Heart left ventricle (tissue), 16 donors: Measurements from ENCODE around the gene CROCC. TPM values are rescaled to one million over a fixed set of nuclear protein-coding genes. Genes with fewer than 3 reads are reported as not detected.

Experiments
- ATAC-seq, 4 donors: fragments of 200-7000 bp; cut with Tn5 transposase; one replicate each; pipeline ENCODE4 v1.9.1; 2020 to 2022; ENCODE audit warnings: moderate library complexity in 4 of 4, mild to moderate bottlenecking in 3 of 4, moderate number of reproducible peaks in 1 of 4
- DNase-seq, 5 donors: peaks; one replicate each; pipeline ENCODE4 v3.0.0-alpha.2; 2020
- H3K27ac ChIP-seq, 12 donors: fragments of 200-600 bp; sonication (generic) in 4 of 12; one replicate each; pipeline versions ENCODE4 v1.5.0 to v1.8.0; 2016 to 2022; ENCODE audit warnings: mild to moderate bottlenecking in 2 of 12
- H3K27me3 ChIP-seq, 9 donors: fragments of 200-600 bp; sonication (generic) in 2 of 9; one replicate each; pipeline versions ENCODE4 v1.5.1 to v1.8.0; 2016 to 2022; ENCODE audit warnings: mild to moderate bottlenecking in 3 of 9
- H3K36me3 ChIP-seq, 9 donors: fragments of 200-600 bp; sonication (generic) in 2 of 9; one replicate each; pipeline versions ENCODE4 v1.5.0 to v1.8.0; 2018 to 2022; ENCODE audit warnings: mild to moderate bottlenecking in 2 of 9
- H3K4me1 ChIP-seq, 12 donors: fragments of 200-600 bp; sonication (generic) in 4 of 12; one replicate each; pipeline versions ENCODE4 v1.5.0 to v1.8.0; 2016 to 2022; ENCODE audit warnings: mild to moderate bottlenecking in 3 of 12
- H3K4me3 ChIP-seq, 12 donors: fragments of 200-600 bp; sonication (generic) in 4 of 12; one replicate each; pipeline versions ENCODE4 v1.5.0 to v1.8.0; 2017 to 2022; ENCODE audit warnings: mild to moderate bottlenecking in 9 of 12, moderate library complexity in 4 of 12
- H3K9me3 ChIP-seq, 12 donors: fragments of 200-600 bp; sonication (generic) in 4 of 12; one replicate each; pipeline versions ENCODE4 v1.5.0 to v1.8.0; 2016 to 2022; ENCODE audit warnings: mild to moderate bottlenecking in 1 of 12
- CTCF ChIP-seq, 12 donors: fragments of 200-600 bp; sonication (generic) in 4 of 12; IDR thresholded peaks; one replicate each; pipeline versions ENCODE4 v1.5.0 to v1.8.0; 2018 to 2022; ENCODE audit warnings: antibody characterized with exemption in 12 of 12, mild to moderate bottlenecking in 5 of 12
- POLR2A ChIP-seq, 2 donors: fragments of 450-650 bp; IDR thresholded peaks; one replicate each; pipeline ENCODE4 v1.6.1; 2017; ENCODE audit warnings: antibody characterized with exemption in 2 of 2, mild to moderate bottlenecking in 2 of 2, moderate library complexity in 2 of 2
- WGBS, 4 donors: extraction: QIAGEN DNeasy Blood & Tissue Kit in 2 of 4; methylation state at CpG; one replicate each; pipeline versions ENCODE4 v1.1.5 to v1.1.7; 2013 to 2018; 5-methylcytosine and 5-hydroxymethylcytosine counted together
- intact Hi-C, 10 donors: fragments of 100-400 bp; cut with DNase I; formaldehyde crosslinking; loops; one replicate each; pipeline versions ENCODE4 v1.11.1 to v1.14.2; 2022
- polyA plus RNA-seq, 2 donors: library from polyadenylated mRNA; stranded (reverse); fragments of 200-250 nt; gene quantifications; one replicate each; pipeline ENCODE4 v1.2.3, GENCODE V29; 2013
- total RNA-seq, 9 donors: library from RNA; depleted of rRNA in 2 of 9; stranded (reverse); fragments of >200 nt in 2 of 9; fragmentation: NEBNext Ultra II Directional in 3 of 9; extraction: Animal tissue kit (Norgen Biotek cat#: 25700) in 3 of 9; gene quantifications; one replicate each; pipeline versions ENCODE4 v1.1.0 to v1.2.4, GENCODE V29; 2016 to 2023
- donor health status: ischemic (EF 13 %, LVEDD 7.1; RV severe dilation, severe dysfunction).
- donor health status: healthy with polysubstance abuse.
- donor health status: DM: no; HTN: yes; CAD: no.
- donor health status: DM: no; HTN: no; CAD: no.
- donor health status: ischemic (EF 25% LVEDD 6.9; RV normal size, moderate dysfunction).
- donor health status: ischemic (EF 25% LVEDD 5.7; RV mildly dilated, moderate dysfunction).
- donor health status: healthy.
- donor health status: DM: yes; HTN: yes; CAD: no.
- donor health status: ischemic (EF 35%, LVEDD 5.7; RV mildly dilated, moderate dysfunction).
- donor health status: nonischemic (EF 11% LVEDD 7.7; RV severe dilation, severe dysfunction).
- donor health status: DM: yes; HTN: yes; CAD: no.
- donor health status: PGD.
- donor health status: ischemic (EF 29% LVEDD 5.4; RV normal size, mild dysfunction).
- donor health status: nonischemic (EF 23%, LVEDD 6.1; RV moderate dilation, normal function).

The CROCC gene
- total and polyA plus RNA-seq, 11 donors, result 3.9 to 17.0 (median 7.6) TPM

DNA sequence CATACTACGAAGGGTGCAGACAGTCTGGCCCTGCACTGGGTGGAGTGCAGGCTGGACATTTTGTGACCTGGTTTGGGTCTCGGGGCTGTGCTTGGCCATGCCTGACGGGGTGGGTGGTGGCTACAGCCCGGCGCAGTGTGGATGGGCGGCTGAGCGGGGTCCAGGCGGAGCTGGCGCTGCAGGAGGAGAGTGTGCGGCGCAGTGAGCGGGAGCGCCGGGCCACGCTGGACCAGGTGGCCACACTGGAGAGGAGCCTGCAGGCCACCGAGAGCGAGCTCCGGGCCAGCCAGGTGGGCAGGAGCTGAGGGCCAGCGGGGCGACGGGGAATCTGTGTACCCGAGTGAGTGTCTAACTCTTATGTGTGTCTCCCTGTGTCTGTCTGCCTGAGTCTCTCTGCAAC, 44.6 kb downstream of the CROCC start:
- TF ChIP-seq POLR2A (IDR thresholded peaks at IDR 0.05) (no peak), CTCF (IDR thresholded peaks at IDR 0.05) (no peak)
- Histone ChIP-seq H3K36me3 (peaks cover 0 to 32% (median 10%) of the 10 kb centered on the region in 9 donors), H3K27me3 (no peaks in the 10 kb centered on the region), H3K9me3 (no peaks in the 10 kb centered on the region), H3K4me1 (peaks cover 0 to 22% (median 12%) of the 10 kb centered on the region in 12 donors), H3K27ac (no peak overlapping the region), H3K4me3 (no peak overlapping the region)
- WGBS, 4 donors, result 97 to 98% (median 97%) methylated on average over 21 to 22 of the region's 22 CpGs
- intact Hi-C loops, result loop anchor here in 2 of 10 donors (5.0 to 10.0 kb wide), 2 partner anchors 46 to 49 kb away; partner anchors contain the start of gene ATP13A2 (in 2 of the 2)
- DNase-seq (no peak), ATAC-seq (no peak)

DNA sequence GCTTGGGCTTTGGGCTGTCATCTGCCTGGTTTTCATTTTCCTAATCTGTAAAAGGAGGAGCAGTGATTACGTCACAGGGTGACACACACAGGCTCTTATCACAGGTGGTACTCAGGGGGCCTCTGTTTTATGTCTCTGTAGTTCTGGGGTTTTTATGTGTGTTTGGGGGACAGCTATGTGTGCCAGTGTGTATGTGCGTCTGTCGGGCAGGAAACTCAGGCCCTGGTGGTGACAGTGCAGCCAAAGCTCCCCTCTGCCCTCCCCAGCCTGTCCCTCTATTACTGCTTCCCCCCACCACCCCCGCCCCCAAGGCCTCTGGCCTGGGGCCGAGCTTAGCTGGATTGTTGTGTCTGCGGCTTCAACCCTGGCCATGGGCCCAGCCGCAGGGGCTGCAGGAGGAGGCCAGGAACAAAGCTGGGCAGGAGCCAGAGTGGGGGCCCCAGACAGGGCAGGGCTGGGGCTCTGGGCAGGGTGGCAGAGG, 45.4 kb downstream of the CROCC start:
- Histone ChIP-seq H3K27ac (peak overlapping the region in 5 of 12 donors; percentile 2 to 34 (median 22)), H3K9me3 (no peaks in the 10 kb centered on the region), H3K4me1 (peaks cover 0 to 18% (median 10%) of the 10 kb centered on the region in 12 donors), H3K4me3 (no peak overlapping the region), H3K36me3 (peaks cover 0 to 32% (median 10%) of the 10 kb centered on the region in 9 donors), H3K27me3 (no peaks in the 10 kb centered on the region)
- DNase-seq (peak; percentile 68 to 84 (median 77)), ATAC-seq (peak; percentile 44 to 83 (median 69))
- WGBS, 4 donors, result 15 to 31% (median 25%) methylated on average over 7 of the region's 7 CpGs
- no peak for TF ChIP-seq CTCF (IDR thresholded peaks at IDR 0.05)
- TF ChIP-seq POLR2A (IDR thresholded peaks at IDR 0.05), result no peak
- intact Hi-C loops, result loop anchor here in 2 of 10 donors (5.0 to 10.0 kb wide), 2 partner anchors 45 to 48 kb away; partner anchors contain the start of gene ATP13A2 (in 2 of the 2)

- peaks cover 0 to 32% (median 10%) of the 10 kb centered on the region in 9 donors for H3K36me3 ChIP-seq
- H3K27ac ChIP-seq, result peak overlapping the region in 1 of 12 donors; percentile 22
- intact Hi-C loops, result loop anchor here in 2 of 10 donors (5.0 to 10.0 kb wide), 2 partner anchors 44 to 47 kb away; partner anchors contain the start of gene ATP13A2 (in 2 of the 2)
- ATAC-seq, result no peak
- WGBS, 4 donors, result 95 to 98% (median 97%) methylated on average over 18 to 21 of the region's 21 CpGs
- no peaks in the 10 kb centered on the region for H3K27me3 ChIP-seq
- no peaks in the 10 kb centered on the region for H3K9me3 ChIP-seq
- TF ChIP-seq CTCF (IDR thresholded peaks at IDR 0.05), result no peak
- no peak for TF ChIP-seq POLR2A (IDR thresholded peaks at IDR 0.05)
- H3K4me3 ChIP-seq, result no peak overlapping the region
- DNase-seq, result no peak
- H3K4me1 ChIP-seq, result peaks cover 0 to 18% (median 10%) of the 10 kb centered on the region in 12 donors
Observed at GRCh38 chr1:16967962-16968361, 46.2 kb downstream of the CROCC start.

GRCh38 chr1:16968372-16968771, 46.6 kb downstream of the CROCC start:
- ATAC-seq (no peak), DNase-seq (no peak)
- peaks cover 0 to 18% (median 10%) of the 10 kb centered on the region in 12 donors for H3K4me1 ChIP-seq
- peaks cover 0 to 32% (median 10%) of the 10 kb centered on the region in 9 donors for H3K36me3 ChIP-seq
- no peak overlapping the region for H3K27ac ChIP-seq
- TF ChIP-seq POLR2A (IDR thresholded peaks at IDR 0.05) (no peak), CTCF (IDR thresholded peaks at IDR 0.05) (no peak)
- whole genome bisulfite sequencing, 4 donors, result 99 to 100% (median 99%) methylated on average over 2 to 3 of the region's 3 CpGs
- no peaks in the 10 kb centered on the region for H3K9me3 ChIP-seq
- intact Hi-C loops, result loop anchor here in 2 of 10 donors (5.0 to 10.0 kb wide), 2 partner anchors 44 to 46 kb away; partner anchors contain the start of gene ATP13A2 (in 2 of the 2)
- H3K27me3 ChIP-seq, result no peaks in the 10 kb centered on the region
- no peak overlapping the region for H3K4me3 ChIP-seq
